C4-2B (cell line): Measurements from ENCODE around the gene OR2A2.

Source experiments
- CTCF ChIP-seq: fragments of 450-650 bp; conservative IDR thresholded peaks from 2 replicates; pipeline ENCODE4 v1.5.1; 2017; ENCODE audit warnings: mild to moderate bottlenecking
- ZFX ChIP-seq: fragments of 450-650 bp; IDR thresholded peaks from 2 replicates; pipeline ENCODE4 v1.6.1; 2017

- TF ChIP-seq CTCF (no peak), ZFX (no peak)
Measured at GRCh38 chr7:144132262-144132661, 22.9 kb downstream of the OR2A2 start.
